HG03439 (cell line): ENCODE results near the gene VAV3.
"Not testable (repeated sequence)": the region's sequence is repeated elsewhere in the genome, so short reads cannot be mapped to it uniquely, and the experiment has no call there.

Source experiments
- ATAC-seq: cut with Tn5 transposase; IDR thresholded peaks from one replicate; pipeline ENCODE4 v1.9.1; 2021; ENCODE audit warnings: mild to moderate bottlenecking, moderate library complexity; ENCODE audit not compliant: unreplicated experiment

Gene VAV3

GRCh38 chr1:107661158-107661557 lies 303.8 kb downstream of the VAV3 start:
- ATAC-seq = no peak

- ATAC-seq = no peak
Measured at GRCh38 chr1:107659961-107660360, 305.0 kb downstream of the VAV3 start.

- no peak for ATAC-seq
Measured at GRCh38 chr1:107657356-107657755, 307.6 kb downstream of the VAV3 start.

- no peak for ATAC-seq
Measured at GRCh38 chr1:107653765-107654164, 311.2 kb downstream of the VAV3 start.

- no peak for ATAC-seq
Measured at GRCh38 chr1:107653005-107653404, 312.0 kb downstream of the VAV3 start.

- not testable (repeated sequence) for ATAC-seq
Measured at GRCh38 chr1:107650825-107651224, 314.2 kb downstream of the VAV3 start.

- ATAC-seq = no peak
Measured at GRCh38 chr1:107649023-107649422, 316.0 kb downstream of the VAV3 start.

GRCh38 chr1:107648071-107648470 lies 316.9 kb downstream of the VAV3 start:
- no peak for ATAC-seq

- ATAC-seq = no peak
Measured at GRCh38 chr1:107647012-107647411, 318.0 kb downstream of the VAV3 start.

- no peak for ATAC-seq
Measured at GRCh38 chr1:107643766-107644165, 321.2 kb downstream of the VAV3 start.

- no peak for ATAC-seq
Measured at GRCh38 chr1:107640207-107640606, 324.8 kb downstream of the VAV3 start.

- ATAC-seq = no peak
Measured at GRCh38 chr1:107637101-107637500, 327.9 kb downstream of the VAV3 start.

GRCh38 chr1:107633596-107633995 lies 331.4 kb downstream of the VAV3 start:
- ATAC-seq = no peak

GRCh38 chr1:107626073-107626796 lies 338.7 kb downstream of the VAV3 start:
- no peak for ATAC-seq

GRCh38 chr1:107625405-107626029 lies 339.5 kb downstream of the VAV3 start:
- ATAC-seq = no peak

- no peak for ATAC-seq
Measured at GRCh38 chr1:107623431-107623830, 341.5 kb downstream of the VAV3 start.

- ATAC-seq = no peak
Measured at GRCh38 chr1:107622966-107623365, 342.0 kb downstream of the VAV3 start.

- ATAC-seq = no peak
Measured at GRCh38 chr1:107622535-107622934, 342.4 kb downstream of the VAV3 start.

GRCh38 chr1:107620753-107621152 lies 344.2 kb downstream of the VAV3 start:
- no peak for ATAC-seq

GRCh38 chr1:107618539-107618938 lies 346.4 kb downstream of the VAV3 start:
- ATAC-seq = no peak

GRCh38 chr1:107617921-107618320 lies 347.1 kb downstream of the VAV3 start:
- no peak for ATAC-seq

- ATAC-seq = no peak
Measured at GRCh38 chr1:107617456-107617855, 347.5 kb downstream of the VAV3 start.

GRCh38 chr1:107609808-107610207 lies 355.2 kb downstream of the VAV3 start:
- no peak for ATAC-seq
